ENCODE data around the gene AFAP1L2.

AFAP1L2 gene

GRCh38 chr10:114386452-114386851 lies 17.9 kb downstream of the AFAP1L2 start:
- no peak for DNase-seq

GRCh38 chr10:114385557-114385956 lies 18.7 kb downstream of the AFAP1L2 start:
- DNase-seq, result no peak

GRCh38 chr10:114384601-114385000 lies 19.7 kb downstream of the AFAP1L2 start:
- DNase-seq, result no peak

- DNase-seq, result no peak
Observed at GRCh38 chr10:114384181-114384580, 20.1 kb downstream of the AFAP1L2 start.

GRCh38 chr10:114380797-114381196 lies 23.5 kb downstream of the AFAP1L2 start:
- DNase-seq, result no peak

GRCh38 chr10:114380060-114380459 lies 24.2 kb downstream of the AFAP1L2 start:
- no peak for DNase-seq

- DNase-seq, result no peak
Observed at GRCh38 chr10:114379631-114380041, 24.7 kb downstream of the AFAP1L2 start.

- DNase-seq, result no peak
Observed at GRCh38 chr10:114376523-114376922, 27.8 kb downstream of the AFAP1L2 start.

GRCh38 chr10:114375047-114375446 lies 29.3 kb downstream of the AFAP1L2 start:
- DNase-seq, result no peak

- peak; percentile 85 for DNase-seq
Observed at GRCh38 chr10:114374053-114374791, 30.1 kb downstream of the AFAP1L2 start.

GRCh38 chr10:114373631-114374030 lies 30.7 kb downstream of the AFAP1L2 start:
- no peak for DNase-seq

- no peak for DNase-seq
Observed at GRCh38 chr10:114372995-114373394, 31.3 kb downstream of the AFAP1L2 start.

GRCh38 chr10:114372179-114372578 lies 32.1 kb downstream of the AFAP1L2 start:
- DNase-seq, result no peak

GRCh38 chr10:114370966-114371365 lies 33.3 kb downstream of the AFAP1L2 start:
- DNase-seq, result no peak

- no peak for DNase-seq
Observed at GRCh38 chr10:114370199-114370598, 34.1 kb downstream of the AFAP1L2 start.

- DNase-seq, result no peak
Observed at GRCh38 chr10:114368057-114368391, 36.3 kb downstream of the AFAP1L2 start.

- no peak for DNase-seq
Observed at GRCh38 chr10:114367351-114368056, 36.8 kb downstream of the AFAP1L2 start.

- no peak for DNase-seq
Observed at GRCh38 chr10:114364726-114365125, 39.6 kb downstream of the AFAP1L2 start.

GRCh38 chr10:114363745-114364454 lies 40.4 kb downstream of the AFAP1L2 start:
- DNase-seq, result no peak

- DNase-seq, result no peak
Observed at GRCh38 chr10:114362826-114363355, 41.4 kb downstream of the AFAP1L2 start.

GRCh38 chr10:114359953-114360345 lies 44.4 kb downstream of the AFAP1L2 start:
- no peak for DNase-seq

- DNase-seq, result no peak
Observed at GRCh38 chr10:114359041-114359952, 45.0 kb downstream of the AFAP1L2 start.

Measured in eye (tissue), 1 donor.